NCI-H1048 (cell line): ENCODE data around the gene GCLC.
"Not testable (repeated sequence)": the region's sequence is repeated elsewhere in the genome, so short reads cannot be mapped to it uniquely, and the experiment has no call there.

Experiments
- DNase-seq: peaks from one replicate; lab custom pipeline; 2025; lab: John Stamatoyannopoulos, UW

The GCLC gene

DNA sequence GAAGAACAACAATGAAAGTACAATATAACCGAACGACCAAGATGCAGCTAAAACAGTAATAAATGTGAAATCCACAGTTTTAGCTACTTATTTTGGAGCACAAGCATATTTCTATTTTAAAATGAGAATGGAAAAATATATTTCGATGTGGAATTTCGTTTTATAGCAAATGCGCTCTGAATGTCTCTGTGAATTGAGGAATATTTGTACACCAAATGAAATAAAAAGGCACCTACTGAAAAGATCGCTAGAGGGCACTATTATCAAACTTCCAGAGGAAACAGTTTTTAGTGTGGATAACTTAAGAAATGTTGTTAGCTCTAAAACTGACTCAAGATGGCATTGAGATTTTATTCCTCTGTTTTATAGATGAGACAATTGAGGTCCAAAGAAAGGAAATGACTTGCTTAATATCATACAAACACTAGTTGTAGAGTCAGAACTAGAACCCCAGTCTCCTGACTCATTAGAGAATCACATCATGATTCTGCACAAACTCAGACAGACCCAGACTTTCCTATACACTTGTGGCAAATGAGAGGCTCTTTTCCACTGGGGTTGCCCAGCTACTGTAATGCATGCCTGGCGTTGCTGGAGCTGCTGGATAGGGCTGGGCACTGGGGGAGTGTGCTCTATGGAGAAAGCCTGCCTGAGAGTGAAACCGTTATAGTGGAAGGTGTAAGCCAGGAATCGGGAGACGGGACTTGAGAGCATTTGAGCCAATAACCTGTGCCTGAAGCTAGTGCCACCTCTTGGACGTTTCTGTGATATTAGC is 51.9 kb downstream of the GCLC start:
- DNase-seq = no peak

DNA sequence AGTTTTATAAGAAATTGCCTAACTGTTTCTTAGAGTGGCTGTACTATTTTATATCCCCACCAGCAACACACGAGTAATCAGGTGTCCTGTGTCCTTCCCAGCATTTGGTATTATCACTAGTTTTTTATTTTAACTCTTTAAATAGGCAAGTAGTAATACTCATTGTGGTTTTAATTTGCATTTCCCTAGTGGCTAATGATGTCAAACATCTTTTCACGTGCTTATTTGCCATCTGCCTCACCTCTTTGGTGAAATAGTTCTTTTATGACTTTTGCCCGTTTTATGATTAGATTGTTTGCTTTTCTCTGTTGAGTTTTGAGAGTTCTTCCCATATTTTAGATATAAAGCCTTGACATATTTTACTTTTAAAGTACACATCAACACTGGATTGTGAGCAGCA is 57.8 kb downstream of the GCLC start:
- DNase-seq = no peak

DNA sequence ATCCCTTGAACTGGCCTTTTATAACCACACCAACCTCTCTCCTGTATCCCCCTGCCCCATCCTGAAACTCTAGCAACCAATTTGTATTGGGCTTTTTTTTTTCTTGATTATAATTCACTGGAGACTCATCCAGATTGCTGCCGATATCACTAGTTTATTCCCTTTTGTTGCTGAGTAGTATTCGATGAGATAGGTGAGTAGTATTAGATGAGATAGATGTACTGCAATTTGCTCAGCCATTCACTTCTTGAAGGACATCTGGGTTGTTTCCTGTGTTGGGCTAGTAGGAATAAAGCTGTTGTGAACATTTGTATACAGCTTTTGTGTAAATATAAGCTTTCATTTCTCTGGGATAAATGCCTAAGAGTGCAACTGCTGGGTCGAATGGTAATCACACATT is 58.2 kb downstream of the GCLC start:
- no peak for DNase-seq

- no peak for DNase-seq
Measured at GRCh38 chr6:53484476-53485280, 60.2 kb downstream of the GCLC start.

GRCh38 chr6:53483423-53484353 is 61.2 kb downstream of the GCLC start:
- DNase-seq = no peak

DNA sequence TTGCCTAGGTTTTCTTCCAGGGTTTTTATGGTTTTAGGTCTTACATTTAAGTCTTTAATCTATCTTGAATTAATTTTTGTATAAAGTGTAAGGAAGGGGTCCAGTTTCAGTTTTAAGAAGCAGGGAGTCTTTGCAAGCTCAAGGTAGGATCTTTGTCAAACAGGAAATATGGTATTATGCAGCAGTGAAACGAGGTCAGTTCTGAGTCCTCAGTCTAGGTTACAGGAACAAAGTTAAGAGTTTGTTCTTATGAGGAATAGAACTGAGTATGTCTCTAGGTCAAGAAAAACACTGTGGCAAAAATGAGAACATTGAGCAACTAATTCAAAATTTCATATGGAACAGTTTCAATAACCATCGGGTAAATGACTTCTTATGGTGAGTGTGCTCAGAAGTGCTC is 63.6 kb downstream of the GCLC start:
- DNase-seq = no peak

- not testable (repeated sequence) for DNase-seq
Measured at GRCh38 chr6:53480774-53481173, 64.1 kb downstream of the GCLC start.

- DNase-seq = no peak
Measured at GRCh38 chr6:53479871-53480270, 65.0 kb downstream of the GCLC start.

- no peak for DNase-seq
Measured at GRCh38 chr6:53476964-53477363, 67.9 kb downstream of the GCLC start.

DNA sequence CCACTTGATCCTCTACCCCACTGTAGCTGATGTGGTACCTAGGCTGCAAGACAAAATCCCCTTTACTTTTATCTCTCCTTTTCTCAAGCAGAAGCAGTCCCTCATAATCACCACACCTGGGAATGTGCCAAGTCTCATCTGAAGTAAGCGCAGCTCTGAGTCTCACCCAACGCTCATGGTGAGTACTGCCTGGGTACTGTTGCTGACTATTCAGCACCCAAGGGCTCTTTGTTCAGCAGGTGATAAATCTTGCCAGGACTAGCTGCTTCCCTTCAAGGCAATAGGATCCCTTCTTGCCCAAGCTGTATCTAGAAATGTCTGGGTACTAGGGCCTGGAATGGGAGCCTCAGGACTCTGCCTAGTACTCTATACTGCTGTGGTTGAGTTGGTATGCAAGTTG is 70.9 kb downstream of the GCLC start:
- no peak for DNase-seq

- no peak for DNase-seq
Measured at GRCh38 chr6:53469163-53469562, 75.7 kb downstream of the GCLC start.

- DNase-seq = no peak
Measured at GRCh38 chr6:53466257-53466656, 78.6 kb downstream of the GCLC start.

- DNase-seq = no peak
Measured at GRCh38 chr6:53465732-53466131, 79.2 kb downstream of the GCLC start.

GRCh38 chr6:53464927-53465460 is 79.9 kb downstream of the GCLC start:
- no peak for DNase-seq

DNA sequence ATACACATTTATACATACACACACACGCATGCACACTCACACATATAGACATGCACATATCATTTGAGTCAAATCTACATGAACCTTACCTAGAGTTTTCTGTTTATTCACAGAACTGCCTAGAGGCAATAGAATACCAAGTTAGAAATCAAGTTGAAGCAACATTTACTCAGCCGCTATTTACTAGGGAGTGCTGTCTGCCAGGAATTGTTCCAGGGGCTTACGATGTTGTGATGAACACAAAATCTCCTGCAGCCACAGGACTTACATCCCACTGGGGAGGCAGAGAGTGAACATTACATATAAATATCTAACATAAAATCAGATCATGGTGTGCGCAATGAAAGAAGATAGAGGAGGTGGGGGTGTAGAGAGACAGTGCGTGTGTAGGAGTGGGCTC is 80.4 kb downstream of the GCLC start:
- no peak for DNase-seq

GRCh38 chr6:53461696-53462095 is 83.2 kb downstream of the GCLC start:
- no peak for DNase-seq

GRCh38 chr6:53461041-53461656 is 83.8 kb downstream of the GCLC start:
- DNase-seq = no peak

DNA sequence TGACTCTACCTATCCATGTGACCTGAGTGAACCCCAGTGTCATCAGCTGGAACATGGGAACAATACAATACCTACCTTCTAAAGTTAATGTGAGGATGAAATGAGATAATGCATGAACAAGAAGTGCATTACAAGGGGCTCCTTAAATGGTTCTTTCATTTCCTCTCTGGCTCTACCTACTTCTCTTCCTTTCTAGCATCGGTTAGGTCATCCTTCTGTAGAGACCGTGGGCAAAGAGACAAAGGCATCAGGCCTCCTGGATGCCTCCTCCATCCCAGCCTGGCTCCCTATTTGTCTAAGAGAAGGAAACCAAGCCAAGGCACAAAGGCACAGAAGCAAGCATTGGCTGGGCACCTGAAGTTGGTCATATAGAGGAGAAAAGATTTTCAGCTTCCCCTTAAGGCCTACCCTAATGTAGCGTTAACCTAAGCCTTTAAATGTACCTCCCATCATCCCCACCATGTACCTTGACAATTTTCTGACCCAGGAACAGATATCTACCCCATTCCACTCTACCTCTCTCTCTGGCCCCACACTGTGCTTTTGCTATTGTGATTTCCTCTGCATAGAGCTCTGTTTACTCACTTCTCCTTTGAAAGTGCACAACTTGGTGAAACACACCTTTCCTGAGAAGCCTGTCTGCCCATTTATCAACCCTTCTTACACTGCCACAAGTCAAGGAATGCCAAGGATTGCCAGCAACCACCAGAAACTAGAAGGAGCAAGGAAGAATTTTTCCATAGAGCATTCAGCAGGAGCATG is 86.6 kb downstream of the GCLC start:
- no peak for DNase-seq

GRCh38 chr6:53456809-53457208 is 88.1 kb downstream of the GCLC start:
- no peak for DNase-seq

- DNase-seq = no peak
Measured at GRCh38 chr6:53455678-53456077, 89.2 kb downstream of the GCLC start.

GRCh38 chr6:53451165-53451564 is 93.7 kb downstream of the GCLC start:
- DNase-seq = no peak
